GM18526 (cell line): ENCODE data around the gene ARFIP1.

Source experiments
- POLR2A ChIP-seq: IDR thresholded peaks from 3 replicates; pipeline ENCODE4 v1.6.1; 2011; ENCODE audit not compliant: insufficient read length; ENCODE audit errors: extremely low read depth

ARFIP1 gene

GRCh38 chr4:152901205-152901604, 121.5 kb downstream of the ARFIP1 start:
- TF ChIP-seq POLR2A = no peak

DNA sequence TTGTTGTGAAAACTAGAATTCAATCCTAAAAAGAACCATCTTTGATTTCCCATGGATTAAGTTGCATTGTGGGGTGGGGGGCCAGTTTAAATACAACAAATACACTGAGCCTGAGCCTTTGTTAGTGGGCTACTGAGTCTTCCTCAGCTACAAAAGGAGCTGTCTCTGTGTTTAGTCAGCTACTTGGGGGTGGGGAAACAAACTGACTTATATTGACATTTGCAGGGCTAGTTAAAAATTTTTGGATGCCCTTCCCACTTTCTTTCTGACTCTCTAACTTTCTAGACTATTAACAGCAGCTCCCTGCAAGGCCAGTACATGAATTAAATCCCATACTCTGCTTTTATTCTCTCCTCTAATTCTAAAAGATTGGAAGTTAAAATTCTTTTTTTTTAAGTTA, 123.9 kb downstream of the ARFIP1 start:
- no peak for TF ChIP-seq POLR2A

DNA sequence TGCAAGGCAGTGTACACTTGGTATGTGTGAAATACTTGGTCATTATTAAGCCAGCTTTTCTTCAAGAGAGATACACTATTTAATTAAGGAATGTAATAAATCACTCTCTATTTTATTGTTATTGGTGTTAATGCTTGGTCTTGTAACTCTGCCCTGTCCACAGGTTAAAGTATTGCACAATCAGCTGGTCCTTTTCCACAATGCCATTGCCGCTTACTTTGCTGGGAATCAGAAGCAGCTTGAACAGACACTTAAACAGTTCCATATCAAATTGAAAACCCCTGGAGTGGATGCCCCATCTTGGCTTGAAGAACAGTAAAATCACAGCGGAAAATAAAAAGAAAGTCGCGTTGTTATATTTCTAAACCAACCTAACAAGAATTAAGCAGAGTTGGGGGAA, 130.1 kb downstream of the ARFIP1 start:
- no peak for TF ChIP-seq POLR2A

DNA sequence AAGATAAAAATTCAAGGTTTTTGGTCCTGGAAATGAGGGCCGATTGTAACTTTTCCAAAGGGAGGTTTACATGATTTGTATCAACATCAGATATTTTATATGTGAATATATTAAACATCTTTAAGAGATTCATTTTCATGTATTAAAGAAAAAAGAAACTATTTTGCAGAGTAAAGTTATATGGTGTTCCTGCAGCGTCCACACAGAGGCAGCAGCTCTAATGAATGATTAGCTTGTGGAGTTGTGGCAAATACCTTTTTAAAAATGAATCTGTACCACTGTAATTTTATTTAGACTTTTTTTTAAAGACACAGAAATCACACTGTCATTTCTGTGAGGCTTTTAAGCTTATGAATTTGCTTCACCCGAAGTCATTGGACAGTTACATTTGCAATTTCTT, 130.8 kb downstream of the ARFIP1 start:
- no peak for TF ChIP-seq POLR2A

DNA sequence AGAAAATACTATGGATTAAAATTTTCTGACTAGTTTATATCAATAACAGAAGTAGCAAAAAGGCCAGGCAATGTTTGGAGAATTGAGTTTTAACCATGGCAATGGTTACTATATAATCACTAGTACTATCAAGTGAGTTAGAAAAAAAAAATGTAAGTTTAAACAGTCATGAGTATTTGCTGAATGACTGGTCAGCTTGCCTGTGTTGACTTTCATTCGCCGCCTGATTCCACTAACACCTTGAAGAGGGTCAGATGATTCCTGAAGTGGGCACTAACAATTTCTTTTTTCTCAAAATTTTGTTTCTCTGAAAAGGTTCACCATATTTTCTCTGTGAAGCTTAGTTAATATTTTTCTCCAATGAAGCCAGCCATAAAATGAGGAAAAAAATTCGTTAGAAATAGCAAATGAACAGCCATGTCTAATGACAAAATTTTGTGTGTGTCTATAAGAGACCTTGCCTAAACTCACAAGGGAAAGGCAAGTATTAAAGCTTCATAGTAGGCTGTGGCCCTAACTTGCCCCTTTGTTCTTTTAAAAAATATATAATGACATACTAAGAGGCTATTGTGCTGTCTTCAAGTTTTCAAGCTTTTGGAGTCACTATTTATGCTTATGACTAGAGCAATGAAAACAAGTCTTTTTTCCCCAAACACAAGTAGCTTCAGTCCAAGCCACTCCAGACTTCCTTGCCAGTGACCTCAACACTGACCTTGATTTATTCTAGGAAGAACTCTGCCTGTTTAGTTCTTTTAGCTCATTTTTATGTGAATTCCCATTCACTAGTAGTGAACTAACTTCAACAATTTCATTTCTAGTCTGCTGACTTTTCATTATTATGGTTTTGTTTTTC, 138.0 kb downstream of the ARFIP1 start:
- no peak for TF ChIP-seq POLR2A

- no peak for TF ChIP-seq POLR2A
Observed at GRCh38 chr4:152919826-152920225, 140.1 kb downstream of the ARFIP1 start.

- no peak for TF ChIP-seq POLR2A
Observed at GRCh38 chr4:152920768-152921167, 141.0 kb downstream of the ARFIP1 start.

DNA sequence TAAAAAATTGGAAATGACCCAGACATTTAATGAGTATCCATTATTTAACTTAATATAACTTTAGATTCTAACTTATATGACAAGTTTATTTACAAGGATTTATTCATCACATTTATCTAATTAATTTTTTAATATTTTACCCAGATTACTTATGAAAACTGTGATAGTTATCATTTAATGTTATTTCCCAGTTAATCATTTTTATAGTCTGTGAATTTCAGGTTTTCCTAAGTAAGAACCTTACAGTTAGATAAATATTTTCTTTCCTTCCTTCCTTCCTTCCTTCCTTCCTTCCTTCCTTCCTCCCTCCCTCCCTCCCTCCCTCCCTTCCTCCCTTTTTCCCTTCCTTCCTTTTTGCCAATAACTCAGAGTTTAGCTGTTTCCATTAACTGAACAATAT, 141.5 kb downstream of the ARFIP1 start:
- no peak for TF ChIP-seq POLR2A

- TF ChIP-seq POLR2A = no peak
Observed at GRCh38 chr4:152925851-152926250, 146.1 kb downstream of the ARFIP1 start.

DNA sequence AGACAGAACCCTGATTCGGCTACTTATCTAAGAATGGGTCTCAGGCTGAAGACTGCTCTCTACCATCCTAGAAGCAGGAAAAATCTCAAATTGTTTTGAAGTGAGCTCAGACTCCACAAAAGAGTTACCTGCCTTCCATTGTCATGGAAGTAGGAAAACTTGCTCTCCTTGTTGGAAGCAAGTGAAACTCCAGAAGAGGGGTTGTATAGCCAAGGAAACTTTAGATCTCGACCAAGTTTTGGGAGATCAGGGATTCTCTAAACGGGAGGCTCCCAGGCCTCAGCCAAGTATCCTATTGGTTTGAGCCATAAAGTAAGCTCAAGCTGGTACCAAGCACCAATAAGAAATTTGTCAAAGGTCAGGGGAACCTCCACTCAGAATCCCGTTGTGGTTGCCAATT, 147.2 kb downstream of the ARFIP1 start:
- TF ChIP-seq POLR2A = no peak

GRCh38 chr4:152927737-152928136, 148.0 kb downstream of the ARFIP1 start:
- TF ChIP-seq POLR2A = no peak

- TF ChIP-seq POLR2A = no peak
Observed at GRCh38 chr4:152928286-152928685, 148.5 kb downstream of the ARFIP1 start.

GRCh38 chr4:152929888-152930287, 150.1 kb downstream of the ARFIP1 start:
- no peak for TF ChIP-seq POLR2A

DNA sequence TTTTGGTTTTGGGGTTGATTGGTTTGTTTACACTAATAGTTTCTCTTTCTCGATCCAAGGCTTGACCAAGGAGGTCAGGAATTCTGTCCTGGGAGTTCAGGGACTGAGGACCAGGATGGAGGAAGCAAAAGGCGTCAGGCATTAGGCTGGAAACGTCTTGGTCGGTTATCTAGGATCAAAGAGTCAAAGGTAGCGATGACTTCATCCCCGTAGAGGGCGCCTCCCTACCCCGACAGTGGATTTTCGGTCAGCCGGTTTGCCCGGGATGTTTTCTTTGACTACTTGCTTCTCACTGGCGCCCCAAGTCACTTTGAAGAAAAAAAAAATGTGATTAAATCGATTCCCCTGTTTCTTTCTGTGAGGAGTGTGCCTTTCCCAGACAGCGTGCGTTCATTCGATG, 155.4 kb downstream of the ARFIP1 start:
- TF ChIP-seq POLR2A = no peak

- no peak for TF ChIP-seq POLR2A
Observed at GRCh38 chr4:152935631-152936445, 156.1 kb downstream of the ARFIP1 start, which contains the start of gene FHDC1. Gene FHDC1 (plus strand): TSS chr4:152936323. CDS start chr4:152943058, 6,735 bp downstream.
